DND-41 (cell line): ENCODE data around the gene CAPSL.

Experiments used
- EZH2 ChIP-seq: IDR thresholded peaks from 3 replicates; pipeline ENCODE4 v1.6.1; 2012; ENCODE audit warnings: borderline replicate concordance, low read depth, mild to moderate bottlenecking, moderate library complexity, low read length, inconsistent platforms; ENCODE audit not compliant: severe bottlenecking
- TF ChIP-seq, protein P1 (sequence below): IDR thresholded peaks from 2 replicates; pipeline ENCODE4 v1.5.1; 2012; ENCODE audit warnings: borderline replicate concordance, low read length, moderate library complexity, mild to moderate bottlenecking; ENCODE audit not compliant: poor library complexity, severe bottlenecking; ENCODE audit errors: extremely low read depth

GRCh38 chr5:35884191-35884769, 54.1 kb downstream of the CAPSL start:
- TF ChIP-seq, protein P1, sequence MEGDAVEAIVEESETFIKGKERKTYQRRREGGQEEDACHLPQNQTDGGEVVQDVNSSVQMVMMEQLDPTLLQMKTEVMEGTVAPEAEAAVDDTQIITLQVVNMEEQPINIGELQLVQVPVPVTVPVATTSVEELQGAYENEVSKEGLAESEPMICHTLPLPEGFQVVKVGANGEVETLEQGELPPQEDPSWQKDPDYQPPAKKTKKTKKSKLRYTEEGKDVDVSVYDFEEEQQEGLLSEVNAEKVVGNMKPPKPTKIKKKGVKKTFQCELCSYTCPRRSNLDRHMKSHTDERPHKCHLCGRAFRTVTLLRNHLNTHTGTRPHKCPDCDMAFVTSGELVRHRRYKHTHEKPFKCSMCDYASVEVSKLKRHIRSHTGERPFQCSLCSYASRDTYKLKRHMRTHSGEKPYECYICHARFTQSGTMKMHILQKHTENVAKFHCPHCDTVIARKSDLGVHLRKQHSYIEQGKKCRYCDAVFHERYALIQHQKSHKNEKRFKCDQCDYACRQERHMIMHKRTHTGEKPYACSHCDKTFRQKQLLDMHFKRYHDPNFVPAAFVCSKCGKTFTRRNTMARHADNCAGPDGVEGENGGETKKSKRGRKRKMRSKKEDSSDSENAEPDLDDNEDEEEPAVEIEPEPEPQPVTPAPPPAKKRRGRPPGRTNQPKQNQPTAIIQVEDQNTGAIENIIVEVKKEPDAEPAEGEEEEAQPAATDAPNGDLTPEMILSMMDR: no peak
- TF ChIP-seq EZH2: no peak
